Stomach (tissue), 9 donors: ENCODE data around the gene KAT2A. TPM values are rescaled to one million over a fixed set of nuclear protein-coding genes. Genes with fewer than 3 reads are reported as not detected.

ENCODE experiments used
- DNase-seq, 2 donors: peaks; one replicate each; pipeline versions ENCODE4 v3.0.0 to v3.0.0-alpha.2; 2013 to 2019
- H3K27ac ChIP-seq, 5 donors: fragments of 200-600 bp in 4 of 5; sonication (generic) in 4 of 5; one replicate each; pipeline ENCODE4 v1.5.1; 2013 to 2019; ENCODE audit warnings: mild to moderate bottlenecking in 1 of 5, moderate library complexity in 1 of 5
- H3K27me3 ChIP-seq, 3 donors: fragments of 200-600 bp; sonication (generic); one replicate each; pipeline ENCODE4 v1.5.1; 2017 to 2019; ENCODE audit warnings: mixed run types in 1 of 3
- H3K36me3 ChIP-seq, 4 donors: fragments of 200-600 bp; sonication (generic); 1 replicate in 3 of 4; 2 replicates in 1 of 4; pipeline ENCODE4 v1.5.1; 2016 to 2019
- H3K4me1 ChIP-seq, 4 donors: fragments of 200-600 bp; sonication (generic); one replicate each; pipeline ENCODE4 v1.5.1; 2016 to 2019
- H3K4me3 ChIP-seq, 4 donors: fragments of 200-600 bp; sonication (generic) in 3 of 4; one replicate each; pipeline ENCODE4 v1.5.1; 2016 to 2019; ENCODE audit warnings: mild to moderate bottlenecking in 1 of 4
- H3K9me3 ChIP-seq, 4 donors: fragments of 200-600 bp; sonication (generic); one replicate each; pipeline ENCODE4 v1.5.1; 2016 to 2019
- EP300 ChIP-seq: sonication (generic); formaldehyde crosslinking; IDR thresholded peaks from one replicate; pipeline ENCODE4 v1.6.1; 2017; ENCODE audit warnings: antibody characterized with exemption
- POLR2A ChIP-seq, 4 donors: fragments of 450-650 bp; IDR thresholded peaks; one replicate each; pipeline ENCODE4 v1.6.1; 2016; ENCODE audit warnings: antibody characterized with exemption in 4 of 4, control low read depth in 2 of 4, mild to moderate bottlenecking in 1 of 4, moderate library complexity in 1 of 4
- POLR2AphosphoS5 ChIP-seq, 3 donors: sonication (generic); formaldehyde crosslinking; IDR thresholded peaks; one replicate each; pipeline ENCODE4 v1.6.1; 2016; ENCODE audit warnings: antibody characterized with exemption in 3 of 3
- WGBS, 5 donors: extraction: QIAGEN DNeasy Blood & Tissue Kit in 3 of 5; methylation state at CpG; one replicate each; pipeline versions ENCODE4 v1.1.5 to v1.1.7; 2013 to 2018; 5-methylcytosine and 5-hydroxymethylcytosine counted together
- intact Hi-C: fragments of 100-400 bp; cut with DNase I; formaldehyde crosslinking; loops from one replicate; pipeline ENCODE4 v1.15.1; 2023; ENCODE audit warnings: low total_unique reads
- polyA plus RNA-seq, 3 donors: library from polyadenylated mRNA; stranded (reverse); fragments of 200-250 nt; gene quantifications; one replicate each; pipeline ENCODE4 v1.2.3, GENCODE V29; 2013
- total RNA-seq, 5 donors: library from RNA; depleted of rRNA; stranded (reverse); fragments of >200 nt; gene quantifications; one replicate each; pipeline versions ENCODE4 v1.1.0 to v1.2.3, GENCODE V29; 2014 to 2016
- TF ChIP-seq, protein P1 (sequence below), 7 experiments: fragments of 450-650 bp in 4 of 7; fragments of 200-600 bp in 3 of 7; sonication (generic) in 3 of 7; IDR thresholded peaks; one replicate each; pipeline ENCODE4 v1.5.1; 2016 to 2019; ENCODE audit warnings: antibody characterized with exemption in 7 of 7, control low read depth in 2 of 7, mild to moderate bottlenecking in 1 of 7
- donor health status: healthy with polysubstance abuse.
- donor health status: Bipolar disorder and iron deficiency.
- donor health status: healthy.

The KAT2A gene
- total and polyA plus RNA-seq, 8 donors, result 10.1 to 114 (median 57.3) TPM

DNA sequence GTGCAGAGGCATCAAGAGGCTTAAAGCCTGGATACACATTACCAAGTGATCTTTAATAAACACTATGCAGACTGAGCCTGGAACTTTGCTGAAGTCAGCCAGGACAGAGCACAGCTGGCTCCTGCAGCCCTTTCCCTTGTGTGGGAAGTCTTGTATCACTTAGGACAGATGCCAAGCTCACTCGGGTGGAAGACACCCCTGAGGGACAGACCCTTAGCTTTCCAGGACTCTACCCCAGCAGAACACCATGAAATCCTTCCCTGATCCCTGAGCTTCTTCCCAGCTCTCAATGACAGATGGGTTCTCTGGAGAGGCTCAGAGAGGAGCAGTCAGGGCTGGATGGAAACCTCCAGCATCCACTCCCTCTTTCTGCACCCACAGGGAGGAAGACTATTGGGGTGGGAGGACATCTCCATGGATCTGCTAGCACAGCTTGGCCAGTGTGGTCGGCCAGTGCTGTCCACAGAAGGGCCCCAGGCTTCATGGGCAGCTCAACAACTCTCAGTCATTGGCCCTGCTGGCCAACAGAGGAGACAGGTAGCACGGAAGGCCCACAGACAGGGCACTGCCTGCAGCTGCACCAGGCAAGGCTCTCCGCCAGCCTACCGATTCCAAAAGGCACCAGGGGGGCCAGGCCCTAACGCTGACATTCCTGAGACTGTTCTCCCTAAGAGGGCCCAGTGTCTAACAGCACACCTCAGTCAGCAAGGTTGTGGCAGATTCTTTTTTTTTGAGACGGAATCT lies 17.8 kb upstream of the KAT2A start:
- 30 to 65% (median 41%) methylated on average over 6 to 7 of the region's 7 CpGs for WGBS, 5 donors

DNA sequence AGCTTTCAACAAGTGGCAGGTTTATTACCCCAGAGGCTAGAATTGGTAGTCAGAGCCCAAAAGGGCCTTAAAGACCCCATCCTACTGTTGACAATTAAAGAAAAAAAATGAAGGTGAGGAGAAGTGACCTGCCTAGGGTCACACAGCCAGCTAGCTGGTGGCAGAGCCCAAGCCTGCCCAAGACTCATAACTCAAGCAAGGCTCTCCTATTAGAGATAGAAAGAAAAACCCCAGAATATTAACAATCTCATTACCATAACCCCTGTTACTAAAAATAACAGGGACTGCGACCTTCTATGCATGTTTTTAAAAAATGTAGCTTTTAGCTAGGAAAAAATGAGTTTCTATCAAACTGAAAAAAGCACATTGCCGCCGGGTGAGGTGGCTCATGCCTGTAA lies 15.5 kb upstream of the KAT2A start:
- intact Hi-C loops, result no loop called here
- H3K27ac ChIP-seq, result peak overlapping the region; percentile 81 to 95 (median 84)
- H3K4me3 ChIP-seq, result peak overlapping the region in 3 of 4 donors; percentile 1 to 32 (median 26)
- no peaks in the 10 kb centered on the region for H3K27me3 ChIP-seq
- TF ChIP-seq POLR2A (IDR thresholded peaks at IDR 0.05) (no peak), POLR2AphosphoS5 (IDR thresholded peaks at IDR 0.05) (no peak), EP300 (no peak)
- TF ChIP-seq, protein P1, sequence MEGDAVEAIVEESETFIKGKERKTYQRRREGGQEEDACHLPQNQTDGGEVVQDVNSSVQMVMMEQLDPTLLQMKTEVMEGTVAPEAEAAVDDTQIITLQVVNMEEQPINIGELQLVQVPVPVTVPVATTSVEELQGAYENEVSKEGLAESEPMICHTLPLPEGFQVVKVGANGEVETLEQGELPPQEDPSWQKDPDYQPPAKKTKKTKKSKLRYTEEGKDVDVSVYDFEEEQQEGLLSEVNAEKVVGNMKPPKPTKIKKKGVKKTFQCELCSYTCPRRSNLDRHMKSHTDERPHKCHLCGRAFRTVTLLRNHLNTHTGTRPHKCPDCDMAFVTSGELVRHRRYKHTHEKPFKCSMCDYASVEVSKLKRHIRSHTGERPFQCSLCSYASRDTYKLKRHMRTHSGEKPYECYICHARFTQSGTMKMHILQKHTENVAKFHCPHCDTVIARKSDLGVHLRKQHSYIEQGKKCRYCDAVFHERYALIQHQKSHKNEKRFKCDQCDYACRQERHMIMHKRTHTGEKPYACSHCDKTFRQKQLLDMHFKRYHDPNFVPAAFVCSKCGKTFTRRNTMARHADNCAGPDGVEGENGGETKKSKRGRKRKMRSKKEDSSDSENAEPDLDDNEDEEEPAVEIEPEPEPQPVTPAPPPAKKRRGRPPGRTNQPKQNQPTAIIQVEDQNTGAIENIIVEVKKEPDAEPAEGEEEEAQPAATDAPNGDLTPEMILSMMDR (IDR thresholded peaks at IDR 0.05), result no peak
- H3K9me3 ChIP-seq, result no peaks in the 10 kb centered on the region
- peaks cover 75 to 93% (median 84%) of the 10 kb centered on the region in 4 donors for H3K4me1 ChIP-seq
- H3K36me3 ChIP-seq, result peaks cover 7 to 27% (median 14%) of the 10 kb centered on the region in 4 donors
- WGBS, 5 donors, result 50 to 73% (median 61%) methylated on average over 3 of the region's 3 CpGs
- DNase-seq, result no peak

More for the DNA sequence above, 17.8 kb upstream of the KAT2A start:
- no peak for TF ChIP-seq POLR2A (IDR thresholded peaks at IDR 0.05)
- TF ChIP-seq, protein P1 (IDR thresholded peaks at IDR 0.05), result no peak
- TF ChIP-seq EP300, result no peak
- no peak for TF ChIP-seq POLR2AphosphoS5 (IDR thresholded peaks at IDR 0.05)
- intact Hi-C loops, result no loop called here
- peak overlapping the region; percentile 52 to 94 (median 81) for H3K27ac ChIP-seq
- H3K36me3 ChIP-seq, result peaks cover 7 to 39% (median 24%) of the 10 kb centered on the region in 4 donors
- peaks cover 72 to 93% (median 81%) of the 10 kb centered on the region in 4 donors for H3K4me1 ChIP-seq
- peak in 1 of 2 donors; percentile 70 for DNase-seq
- no peaks in the 10 kb centered on the region for H3K9me3 ChIP-seq
- H3K4me3 ChIP-seq, result no peak overlapping the region
- H3K27me3 ChIP-seq, result no peaks in the 10 kb centered on the region

DNA sequence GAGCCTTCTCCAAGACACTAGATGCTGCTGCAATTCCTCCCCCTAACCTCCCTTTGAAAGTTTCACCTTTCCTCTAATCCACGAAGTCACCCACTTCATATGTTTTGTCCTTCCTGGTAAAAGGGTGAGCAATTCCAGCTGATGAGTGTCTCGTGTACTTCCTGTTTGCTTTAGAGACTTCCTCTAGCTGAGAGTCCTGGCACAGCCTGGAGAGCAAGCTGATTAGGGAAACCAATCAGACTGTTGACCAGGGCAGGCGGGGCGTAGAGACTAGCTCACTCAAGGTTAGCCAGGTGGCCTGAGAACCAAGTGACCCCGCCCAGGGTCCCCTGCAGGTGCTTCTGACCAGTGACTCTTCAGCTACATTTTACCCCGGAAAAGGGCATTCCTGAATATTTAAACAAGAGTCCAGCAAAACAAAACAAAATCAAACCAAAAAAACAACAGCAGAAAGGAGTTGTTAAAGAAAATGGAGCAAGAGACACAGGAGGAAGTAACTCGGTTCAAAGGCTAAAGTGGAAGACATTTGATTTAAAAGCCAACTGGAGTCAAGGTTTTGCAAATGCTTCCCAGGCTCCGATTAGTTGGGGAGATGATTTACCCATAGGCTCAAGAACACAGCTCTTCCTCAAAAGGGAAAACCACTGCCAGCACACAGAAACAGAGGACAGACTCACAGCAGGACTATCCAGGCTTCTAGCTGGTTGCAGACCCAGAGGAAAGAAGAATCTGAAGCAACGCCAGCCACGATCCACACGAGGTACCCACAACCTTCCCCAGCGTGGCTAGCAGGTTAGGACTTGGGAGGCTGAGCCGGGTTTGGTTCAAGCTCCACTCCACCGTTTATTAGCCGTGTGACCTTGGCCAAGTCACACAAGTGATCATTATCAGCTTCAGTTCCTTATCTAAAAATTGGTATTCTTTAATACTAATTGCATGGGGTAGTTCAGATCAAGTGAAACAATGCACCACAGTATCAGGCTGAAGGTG lies 14.8 kb upstream of the KAT2A start:
- no peaks in the 10 kb centered on the region for H3K9me3 ChIP-seq
- WGBS, 5 donors, result 15 to 39% (median 25%) methylated on average over 15 of the region's 15 CpGs
- intact Hi-C loops, result no loop called here
- H3K27me3 ChIP-seq, result no peaks in the 10 kb centered on the region
- peaks cover 2 to 20% (median 7%) of the 10 kb centered on the region in 4 donors for H3K36me3 ChIP-seq
- peak; percentile 91 to 94 for DNase-seq
- H3K27ac ChIP-seq, result peak overlapping the region; percentile 81 to 95 (median 84)
- H3K4me1 ChIP-seq, result peaks cover 81 to 97% (median 87%) of the 10 kb centered on the region in 4 donors
- peak overlapping the region in 3 of 4 donors; percentile 1 to 32 (median 26) for H3K4me3 ChIP-seq
- peak; percentile 70 to 95 (median 88) for TF ChIP-seq POLR2AphosphoS5 (IDR thresholded peaks at IDR 0.05)
- no peak for TF ChIP-seq EP300

DNA sequence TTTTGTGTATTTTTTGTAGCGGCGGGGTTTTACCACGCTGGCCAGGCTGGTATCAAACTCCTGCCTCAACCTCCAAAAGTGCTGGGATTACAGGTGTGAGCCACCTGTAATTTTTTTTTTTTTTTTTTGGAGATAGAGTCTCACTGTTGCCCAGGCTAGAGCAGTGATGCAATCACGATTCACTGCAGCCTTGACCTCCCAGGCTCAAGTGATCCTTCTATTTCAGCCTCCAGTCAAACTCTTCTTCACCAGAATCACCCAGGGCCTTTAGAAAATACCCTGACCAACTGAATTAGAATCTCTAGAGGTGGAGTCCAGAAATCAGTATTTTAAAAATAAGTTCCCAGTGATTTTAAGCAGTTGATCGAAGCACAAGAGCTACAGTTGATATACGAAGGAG lies 14.0 kb upstream of the KAT2A start:
- TF ChIP-seq, protein P1 (IDR thresholded peaks at IDR 0.05), result no peak
- no peak for TF ChIP-seq POLR2AphosphoS5 (IDR thresholded peaks at IDR 0.05)
- no peak for TF ChIP-seq POLR2A (IDR thresholded peaks at IDR 0.05)
- peaks cover 86 to 100% (median 92%) of the 10 kb centered on the region in 4 donors for H3K4me1 ChIP-seq
- H3K27ac ChIP-seq, result peak overlapping the region; percentile 81 to 95 (median 84)
- H3K4me3 ChIP-seq, result no peak overlapping the region
- WGBS, 5 donors, result 57 to 68% (median 66%) methylated on average over 6 of the region's 6 CpGs
- no peak for DNase-seq
- H3K36me3 ChIP-seq, result peaks cover 3 to 20% (median 7%) of the 10 kb centered on the region in 4 donors
- no peaks in the 10 kb centered on the region for H3K9me3 ChIP-seq
- intact Hi-C loops, result no loop called here
- no peaks in the 10 kb centered on the region for H3K27me3 ChIP-seq
